Measurements from ENCODE around the gene SLU7.

DNA sequence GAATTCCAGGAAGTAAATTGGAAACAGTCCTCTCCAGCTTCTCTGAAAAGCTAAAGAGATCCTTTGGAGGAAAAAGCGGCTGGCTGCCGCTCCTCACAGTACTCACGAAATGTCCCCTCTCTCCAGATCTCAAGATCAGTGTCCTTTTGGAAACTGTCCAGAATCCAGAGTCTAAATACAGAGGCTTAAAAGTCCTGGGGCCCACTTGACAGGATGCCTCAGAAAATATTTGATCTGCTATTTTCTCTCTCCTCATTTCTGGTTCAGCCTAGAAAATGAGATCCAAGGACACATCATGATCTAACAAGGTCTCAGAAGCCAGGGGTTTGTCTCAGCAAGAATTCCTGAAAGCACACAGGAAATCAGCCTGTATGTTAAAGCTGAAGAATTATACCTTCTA lies 55.7 kb downstream of the SLU7 start:
- TF ChIP-seq CTCF (IDR thresholded peaks at IDR 0.05): no peak
- TF ChIP-seq POLR2AphosphoS5 (IDR thresholded peaks at IDR 0.05): no peak
- no peak for TF ChIP-seq POLR2A (IDR thresholded peaks at IDR 0.05)
